K562 (cell line): ENCODE data around the gene IDH1.

Experiments used
- BACH1 ChIP-seq: fragments of 200-800 bp; sonication (Bioruptor generic); IDR thresholded peaks from 2 replicates; pipeline ENCODE4 v1.6.1; 2016; ENCODE audit warnings: missing genetic modification characterization, missing compliant biosample characterization
- BRCA1 ChIP-seq, 2 experiments: fragments of 450-650 bp in 1 of 2; sonication (generic) in 1 of 2; formaldehyde crosslinking in 1 of 2; IDR thresholded peaks; 2 replicates each; pipeline versions ENCODE4 v1.5.0 to v1.6.1; 2017 to 2020; ENCODE audit warnings: mild to moderate bottlenecking in 1 of 2, missing genetic modification reagents in 1 of 2
- CCNT2 ChIP-seq: IDR thresholded peaks from 2 replicates; pipeline ENCODE4 v1.6.1; 2011; ENCODE audit warnings: borderline replicate concordance, low read depth, mild to moderate bottlenecking, moderate library complexity, mixed read lengths, low read length; ENCODE audit not compliant: insufficient read length; ENCODE audit errors: extremely low read depth
- CTCF ChIP-seq, 3 experiments: IDR thresholded peaks in 2 of 3; conservative IDR thresholded peaks in 1 of 3; 2 replicates each; pipeline ENCODE4 v1.5.1; 2011 to 2012; ENCODE audit warnings: low read length in 3 of 3, mild to moderate bottlenecking in 3 of 3, control low read depth in 2 of 3, improper control_type of control experiment in 1 of 3, inconsistent platforms in 1 of 3, low read depth in 1 of 3, mixed read lengths in 1 of 3, moderate library complexity in 1 of 3; ENCODE audit not compliant: insufficient read depth in 2 of 3
- HMG20A ChIP-seq: fragments of 450-650 bp; formaldehyde crosslinking; conservative IDR thresholded peaks from 2 replicates; pipeline ENCODE4 v1.4.0; 2020; ENCODE audit warnings: mild to moderate bottlenecking, mixed read lengths
- ILK ChIP-seq: fragments of 450-650 bp; IDR thresholded peaks from 2 replicates; pipeline ENCODE4 v1.6.1; 2016; ENCODE audit warnings: missing genetic modification characterization, low read depth, mild to moderate bottlenecking, missing compliant biosample characterization, moderate library complexity, borderline replicate concordance
- MXI1 ChIP-seq: IDR thresholded peaks from 2 replicates; pipeline ENCODE4 v1.6.1; 2011; ENCODE audit warnings: low read depth, mild to moderate bottlenecking, improper control_type of control experiment, low read length
- POLR2A ChIP-seq: fragments of 450-650 bp; conservative IDR thresholded peaks from 2 replicates; pipeline ENCODE4 v1.6.1; 2016
- POLR2AphosphoS5 ChIP-seq: IDR thresholded peaks from 2 replicates; pipeline ENCODE4 v1.6.1; 2011; ENCODE audit warnings: mild to moderate bottlenecking, low read depth, low read length, moderate library complexity; ENCODE audit not compliant: control insufficient read depth, insufficient read depth
- SLC30A9 ChIP-seq: fragments of 250-450 bp; sonication (Bioruptor Pico); IDR thresholded peaks from 2 replicates; pipeline ENCODE4 v1.8.0; 2022; ENCODE audit warnings: mild to moderate bottlenecking, moderate library complexity
- SRSF3 ChIP-seq: fragments of 200-400 bp; formaldehyde crosslinking; IDR thresholded peaks from 2 replicates; pipeline ENCODE4 v1.6.1; 2016; ENCODE audit warnings: mild to moderate bottlenecking, low read length, moderate library complexity; ENCODE audit not compliant: insufficient read depth
- ZC3H8 ChIP-seq: fragments of 450-650 bp; IDR thresholded peaks from 2 replicates; pipeline ENCODE4 v1.6.1; 2017

GRCh38 chr2:208207769-208208168 is 47.1 kb downstream of the IDH1 start:
- no peak for TF ChIP-seq ZC3H8
- no peak for TF ChIP-seq SLC30A9 (CRISPR knock-in tag)
- TF ChIP-seq ILK (tag): no peak
- TF ChIP-seq CCNT2: no peak
- no peak for TF ChIP-seq CTCF (IDR thresholded peaks at IDR 0.05 in 2 of 3, conservative IDR thresholded peaks at IDR 0.05 in 1 of 3; ENCODE audit: insufficient read depth in 2 of 3, low read depth in 1 of 3, low read length in 3 of 3)
- TF ChIP-seq HMG20A (CRISPR knock-in tag): no peak
- no peak for TF ChIP-seq POLR2AphosphoS5
- no peak for TF ChIP-seq BACH1 (tag)
- TF ChIP-seq BRCA1 (IDR thresholded peaks at IDR 0.05): no peak
- no peak for TF ChIP-seq BRCA1 (CRISPR knock-in tag; IDR thresholded peaks at IDR 0.05)
- TF ChIP-seq POLR2A: no peak
- TF ChIP-seq MXI1: no peak
- no peak for TF ChIP-seq SRSF3
